GM21576 (cell line): ENCODE results near the gene SARM1.

ENCODE experiments used
- ATAC-seq: cut with Tn5 transposase; IDR thresholded peaks from one replicate; pipeline ENCODE4 v1.9.1; 2021; ENCODE audit warnings: mild to moderate bottlenecking, moderate library complexity; ENCODE audit not compliant: unreplicated experiment

SARM1 gene

DNA sequence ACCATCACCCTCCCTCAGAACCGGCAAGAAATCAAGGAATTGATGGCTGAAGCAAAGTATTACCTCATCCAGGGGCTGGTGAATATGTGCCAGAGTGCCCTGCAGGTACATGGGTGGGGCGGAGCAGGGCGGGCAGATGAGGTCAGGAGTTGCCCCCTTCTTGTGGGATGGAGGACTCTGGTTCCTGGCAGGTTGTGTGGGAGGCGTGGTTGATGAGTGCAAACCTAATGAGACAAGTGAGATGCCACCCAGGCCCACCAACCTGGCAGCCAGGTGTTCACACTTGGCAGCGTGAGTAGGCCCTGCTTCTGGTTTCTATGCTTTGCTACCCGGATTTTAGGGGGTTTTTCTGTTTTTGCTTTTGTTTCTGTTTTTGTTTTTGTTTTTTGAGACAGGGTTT lies 31.1 kb upstream of the SARM1 start:
- ATAC-seq = no peak

DNA sequence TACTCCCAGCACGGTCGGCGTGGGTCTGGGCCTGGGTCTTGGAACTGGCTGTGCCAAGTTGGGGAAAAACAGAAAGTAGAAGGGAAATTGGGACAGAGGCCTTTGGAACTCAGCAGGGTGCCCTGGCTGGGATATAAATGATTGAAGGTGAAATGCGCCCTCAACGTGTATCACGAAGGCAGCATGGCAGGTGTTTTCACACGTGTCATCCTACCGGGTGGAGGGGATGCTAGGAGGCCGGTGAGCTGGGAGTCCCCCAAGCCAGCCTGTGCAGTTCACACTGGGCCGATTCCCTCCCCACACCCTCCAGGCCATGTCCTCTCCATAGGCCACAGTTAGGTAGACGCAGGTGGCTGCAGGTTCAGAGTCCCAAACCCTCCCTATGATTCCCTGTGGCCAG lies 30.0 kb upstream of the SARM1 start:
- ATAC-seq = no peak

DNA sequence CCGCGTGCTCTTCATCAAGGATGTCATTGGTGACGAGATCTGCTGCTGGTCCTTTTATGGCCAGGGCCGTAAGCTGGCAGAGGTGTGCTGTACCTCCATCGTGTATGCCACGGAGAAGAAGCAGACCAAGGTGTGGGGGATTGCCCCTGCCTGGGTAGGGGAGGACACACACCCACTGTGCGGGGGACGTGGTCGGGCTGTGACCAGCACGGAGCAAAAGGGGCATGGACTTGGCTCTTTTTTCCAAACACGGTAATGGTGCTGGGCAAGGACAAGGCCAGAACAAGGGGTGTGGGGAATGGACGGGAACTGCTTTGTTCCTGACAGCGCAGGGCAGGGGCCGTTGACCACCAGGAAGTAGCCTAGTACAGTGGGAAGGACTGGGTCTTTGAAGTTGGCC lies 29.2 kb upstream of the SARM1 start:
- no peak for ATAC-seq

DNA sequence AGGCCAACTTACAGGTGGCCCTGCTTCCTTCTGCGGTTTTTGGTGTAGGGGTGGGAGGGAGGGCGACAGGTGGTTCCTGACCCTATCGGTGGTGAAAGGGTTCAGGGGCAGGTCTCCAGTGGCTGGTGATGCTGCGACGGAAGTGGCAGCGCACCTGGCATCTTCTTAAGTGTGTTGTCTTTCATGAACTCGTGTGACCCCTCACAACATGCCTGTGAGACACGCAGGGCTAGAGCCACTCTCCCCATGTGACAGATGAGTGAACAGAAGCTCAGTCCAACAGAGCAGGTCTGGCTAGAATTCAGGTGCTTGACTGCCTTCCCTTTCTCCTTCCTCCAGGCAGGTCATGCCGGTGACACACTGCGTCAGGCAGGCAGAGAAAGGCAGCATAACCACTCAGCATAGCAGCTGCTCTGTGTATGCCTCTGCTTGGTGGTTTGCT lies 28.0 kb upstream of the SARM1 start:
- ATAC-seq = no peak

DNA sequence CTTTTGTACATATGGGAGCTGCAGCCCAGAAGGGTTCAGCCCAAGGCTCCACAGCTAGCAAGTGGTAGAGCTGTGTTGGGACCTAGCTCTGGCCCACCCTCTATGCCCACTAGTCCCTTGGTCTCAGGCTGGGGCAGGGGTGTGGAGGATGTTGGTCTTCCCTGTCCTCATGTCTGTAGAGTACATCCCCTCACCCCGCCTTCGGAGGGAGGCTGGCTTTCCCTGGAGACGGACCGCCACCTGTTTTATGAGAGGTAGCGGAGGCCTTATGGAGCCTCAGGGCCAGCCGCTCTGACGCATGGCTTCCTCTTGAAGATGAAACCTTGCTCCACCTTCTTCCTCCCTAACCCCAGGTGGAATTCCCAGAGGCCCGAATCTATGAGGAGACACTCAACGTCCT lies 27.5 kb upstream of the SARM1 start:
- no peak for ATAC-seq

DNA sequence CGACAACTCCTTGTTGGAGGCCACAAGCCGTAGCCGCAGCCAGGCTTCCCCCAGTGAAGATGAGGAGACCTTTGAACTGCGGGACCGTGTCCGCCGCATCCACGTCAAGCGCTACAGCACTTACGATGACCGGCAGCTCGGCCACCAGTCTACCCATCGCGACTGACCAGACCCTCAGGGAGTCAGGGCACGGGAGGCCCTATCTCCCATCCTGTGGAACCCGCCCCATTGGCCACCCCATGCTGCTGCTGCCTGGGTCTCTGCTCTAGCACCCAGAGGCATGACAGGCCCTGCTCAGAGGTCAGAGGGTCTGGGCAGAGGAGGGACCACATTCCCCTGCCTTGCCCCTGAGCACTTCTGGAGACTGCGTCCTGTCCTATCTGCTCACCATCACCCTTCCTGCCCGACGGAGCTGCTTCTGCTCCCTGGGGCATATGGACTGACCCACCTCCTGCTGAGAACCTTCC lies 27.0 kb upstream of the SARM1 start:
- ATAC-seq = no peak

DNA sequence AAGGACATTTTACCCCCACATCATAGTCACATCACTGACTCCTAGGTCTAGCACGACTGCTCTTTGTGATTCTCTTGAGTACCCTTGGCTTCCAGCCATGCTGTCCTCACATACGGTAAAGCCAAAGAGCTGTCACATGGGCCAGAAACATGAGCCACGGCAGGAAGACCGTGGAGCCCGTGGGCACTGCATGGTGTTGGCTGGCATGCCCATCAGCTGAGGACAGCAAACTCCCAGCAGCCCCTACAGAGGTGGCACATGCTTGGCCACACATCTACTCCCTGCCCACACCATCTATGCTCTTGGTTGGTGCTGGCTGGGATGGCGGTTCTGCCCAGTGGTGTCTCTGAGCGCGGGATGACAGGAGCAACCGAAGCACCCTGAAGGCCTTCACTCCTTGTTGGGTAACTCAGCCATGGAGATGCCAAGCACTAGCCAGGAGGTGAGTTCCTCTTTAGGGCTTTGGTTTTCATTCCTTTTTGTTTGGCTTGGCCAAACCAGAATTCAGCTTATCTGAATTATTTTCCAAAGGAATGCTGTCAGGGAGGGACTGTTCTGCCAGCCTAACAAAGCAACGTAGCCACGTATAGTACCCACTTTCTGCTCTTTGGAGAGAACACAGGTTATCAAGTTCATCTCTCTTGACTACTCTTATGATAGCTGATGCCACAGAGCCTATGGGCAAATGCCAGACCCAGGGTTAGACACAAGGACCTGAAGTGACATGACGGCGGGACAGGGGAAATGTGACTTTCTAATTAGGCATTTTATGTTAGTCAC lies 25.9 kb upstream of the SARM1 start:
- ATAC-seq = no peak

DNA sequence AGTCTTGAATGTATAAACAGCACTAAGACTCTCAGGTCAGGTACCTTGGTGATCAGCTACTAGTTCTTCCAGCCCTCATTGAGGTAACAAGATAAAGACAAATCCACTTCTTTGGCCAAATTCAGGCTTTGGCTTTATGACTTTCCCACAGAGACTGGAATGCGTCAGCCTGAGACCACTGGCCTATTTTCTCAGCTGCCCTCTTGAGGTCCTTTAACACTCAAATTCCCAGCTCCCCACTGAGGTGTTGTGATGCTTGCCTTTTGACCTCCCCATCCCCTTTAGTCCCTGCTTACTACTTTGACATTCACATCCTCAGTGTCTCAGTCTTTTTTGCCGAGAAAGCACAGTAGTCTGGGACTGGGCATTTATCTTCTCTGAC lies 25.3 kb upstream of the SARM1 start:
- no peak for ATAC-seq

DNA sequence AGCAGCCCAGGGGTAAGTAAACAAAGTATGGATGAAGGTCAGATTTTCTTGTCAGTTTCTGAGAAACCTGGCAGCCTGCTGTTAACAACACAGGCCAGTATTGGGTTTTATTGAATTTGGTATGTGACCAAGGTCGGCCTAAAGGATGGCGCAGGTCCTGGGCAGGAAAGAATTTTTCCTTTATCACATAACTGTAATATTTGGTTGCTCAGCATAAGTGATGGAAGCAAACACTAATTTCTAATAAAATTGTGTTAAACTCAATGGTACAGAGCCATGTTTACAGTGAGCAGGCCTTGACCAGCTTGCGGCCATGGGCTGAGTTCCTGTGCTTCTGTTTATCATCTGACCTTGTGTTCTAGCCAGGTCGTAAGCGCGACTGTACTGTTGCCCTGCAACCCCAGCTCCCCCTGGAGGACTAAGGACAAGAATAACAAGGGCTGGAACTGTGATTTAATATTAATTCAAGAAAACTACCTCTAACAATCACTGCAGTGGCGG lies 24.7 kb upstream of the SARM1 start:
- no peak for ATAC-seq

DNA sequence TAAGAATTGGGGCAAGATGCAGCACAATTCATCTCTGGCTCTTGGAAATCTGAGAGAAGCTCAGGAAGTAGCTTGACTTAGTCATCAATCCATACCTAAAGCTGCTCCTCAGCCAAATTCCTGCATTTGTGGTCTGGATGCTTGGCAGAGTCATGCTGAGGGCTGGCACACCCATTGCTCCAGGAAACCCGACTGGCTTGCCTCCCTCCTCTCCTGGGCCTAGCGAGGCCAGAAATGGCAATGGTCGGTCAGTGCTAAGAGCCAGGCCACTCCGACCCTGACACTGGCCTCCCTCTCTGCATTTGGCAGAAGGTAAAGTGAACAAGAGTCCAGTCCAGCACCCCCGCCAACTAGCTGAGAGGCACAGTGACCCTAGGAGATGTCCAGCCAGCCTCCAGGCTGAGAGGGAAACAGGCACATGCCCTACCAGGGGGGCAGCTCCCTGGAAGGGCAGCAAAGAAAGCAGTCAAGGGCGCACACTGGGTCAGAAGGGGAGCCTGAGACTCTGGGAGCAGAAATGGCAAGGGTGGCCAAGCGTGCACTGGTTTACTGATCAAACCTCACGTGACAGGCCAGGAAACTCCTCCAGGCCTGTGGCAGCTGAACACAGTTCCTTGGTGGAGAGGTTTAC lies 24.1 kb upstream of the SARM1 start:
- no peak for ATAC-seq

DNA sequence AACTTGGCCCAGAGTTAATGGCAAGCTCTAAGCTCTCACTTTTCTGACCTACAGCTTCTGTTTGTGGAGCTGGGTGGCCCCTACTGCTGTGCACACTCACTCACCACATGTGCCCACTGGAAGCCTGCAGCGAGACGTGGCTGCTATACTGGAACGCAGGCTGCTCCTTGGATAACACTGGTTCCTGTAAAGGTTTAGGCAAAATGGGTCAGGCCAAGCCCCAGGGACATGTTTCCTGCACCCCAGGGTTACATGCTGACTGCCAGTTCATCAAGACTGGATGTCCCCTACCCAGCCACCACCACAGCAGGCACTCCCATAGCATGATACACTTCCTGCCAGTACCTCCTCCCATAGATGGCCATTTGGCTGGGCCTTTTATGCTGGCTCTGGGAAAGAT lies 22.5 kb upstream of the SARM1 start:
- ATAC-seq = no peak

DNA sequence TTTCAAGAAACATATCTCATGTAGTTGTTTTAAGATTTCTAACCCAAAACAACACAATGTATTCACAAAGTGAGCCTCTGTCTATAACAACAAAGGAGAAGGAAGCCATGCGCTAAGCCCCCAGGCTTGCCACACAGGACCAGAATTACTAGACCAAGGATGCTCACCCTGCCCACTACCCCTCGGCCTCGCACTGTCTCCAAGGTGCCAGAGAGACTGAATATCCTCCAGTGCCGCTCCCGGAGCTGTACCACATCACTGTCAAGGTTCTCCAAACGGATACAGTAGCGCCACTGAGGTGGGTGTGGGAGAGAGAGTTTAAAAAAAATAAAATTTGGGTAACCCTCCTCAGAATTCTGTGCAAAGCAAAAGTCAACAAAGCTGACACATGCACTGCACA lies 21.2 kb upstream of the SARM1 start:
- no peak for ATAC-seq

DNA sequence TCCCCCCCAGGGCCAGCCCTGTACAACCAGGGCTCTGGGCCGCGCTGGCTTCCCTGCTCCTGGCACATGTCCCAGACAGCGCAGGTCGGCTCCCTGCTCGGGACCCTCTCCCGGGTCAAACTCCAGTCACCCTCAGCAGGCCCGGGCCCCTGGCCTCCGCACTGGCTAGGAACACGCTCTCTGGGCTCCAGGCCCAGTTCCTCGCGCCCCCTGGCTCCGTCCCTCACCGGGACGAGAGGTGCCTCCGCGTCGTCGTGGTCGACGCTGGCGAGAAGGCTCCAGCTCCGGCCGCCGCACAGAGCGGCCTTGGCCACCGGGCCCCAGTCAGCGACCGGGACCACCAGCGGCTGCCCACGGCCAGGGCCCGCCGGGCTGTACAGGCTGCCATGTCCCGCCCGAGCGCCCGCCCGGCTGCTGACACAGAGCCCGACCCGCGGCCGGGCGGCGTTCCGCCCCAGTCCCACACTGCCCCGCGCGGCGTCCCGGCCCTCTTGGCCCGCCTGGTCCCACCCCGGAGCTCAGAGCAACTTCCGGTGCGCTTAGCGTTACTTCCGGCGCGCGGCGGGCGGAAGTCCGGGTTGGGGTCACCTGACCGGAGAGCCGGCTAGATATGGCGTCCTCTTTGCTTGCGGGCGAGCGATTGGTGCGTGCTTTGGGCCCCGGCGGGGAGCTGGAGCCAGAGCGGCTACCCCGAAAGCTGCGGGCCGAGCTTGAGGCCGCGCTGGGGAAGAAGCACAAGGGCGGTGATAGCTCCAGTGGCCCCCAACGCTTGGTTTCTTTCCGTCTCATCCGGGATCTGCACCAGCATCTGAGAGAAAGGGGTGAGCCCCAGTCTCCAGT lies 14.2 kb upstream of the SARM1 start, which contains the start of gene POLDIP2:
POLDIP2 (minus strand) TSS at position 467 of the 840 bp plus-strand sequence; CDS start at position 388, 79 bp downstream.
- ATAC-seq = peak; percentile 87

DNA sequence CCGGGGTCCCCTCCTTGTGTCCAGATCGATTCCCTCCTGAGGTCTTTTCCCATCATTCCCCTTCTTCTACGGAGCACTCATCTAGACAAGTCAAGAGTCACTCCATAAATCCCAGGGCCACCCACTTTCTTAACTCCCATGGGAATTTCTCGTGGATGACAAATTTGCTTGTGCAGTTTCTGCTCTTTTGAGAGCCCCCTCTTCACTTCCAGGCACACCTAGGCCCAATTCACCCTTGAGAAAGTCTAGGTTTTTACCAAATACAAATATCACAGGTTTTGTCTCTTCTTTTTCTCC lies 13.6 kb upstream of the SARM1 start:
- no peak for ATAC-seq

DNA sequence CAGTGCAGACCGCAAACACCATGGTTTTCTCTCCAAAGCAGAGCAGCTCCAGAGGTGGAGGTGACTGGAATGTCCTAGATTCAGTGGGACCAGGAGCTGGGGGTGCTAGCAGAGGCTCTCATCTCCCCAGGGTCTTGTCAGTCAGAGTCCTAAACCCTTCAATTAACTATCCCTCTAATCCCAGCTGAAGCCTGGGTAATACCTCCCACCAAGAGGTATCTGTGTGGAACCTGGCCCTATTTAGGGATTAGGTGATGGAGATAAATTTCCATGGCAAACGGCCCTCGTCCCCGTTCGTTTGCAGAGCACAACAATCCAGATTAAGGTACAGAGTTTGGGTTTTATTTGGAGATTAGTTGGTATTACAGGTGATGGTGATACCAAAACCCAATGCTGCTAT lies 8.3 kb upstream of the SARM1 start:
- ATAC-seq = no peak

DNA sequence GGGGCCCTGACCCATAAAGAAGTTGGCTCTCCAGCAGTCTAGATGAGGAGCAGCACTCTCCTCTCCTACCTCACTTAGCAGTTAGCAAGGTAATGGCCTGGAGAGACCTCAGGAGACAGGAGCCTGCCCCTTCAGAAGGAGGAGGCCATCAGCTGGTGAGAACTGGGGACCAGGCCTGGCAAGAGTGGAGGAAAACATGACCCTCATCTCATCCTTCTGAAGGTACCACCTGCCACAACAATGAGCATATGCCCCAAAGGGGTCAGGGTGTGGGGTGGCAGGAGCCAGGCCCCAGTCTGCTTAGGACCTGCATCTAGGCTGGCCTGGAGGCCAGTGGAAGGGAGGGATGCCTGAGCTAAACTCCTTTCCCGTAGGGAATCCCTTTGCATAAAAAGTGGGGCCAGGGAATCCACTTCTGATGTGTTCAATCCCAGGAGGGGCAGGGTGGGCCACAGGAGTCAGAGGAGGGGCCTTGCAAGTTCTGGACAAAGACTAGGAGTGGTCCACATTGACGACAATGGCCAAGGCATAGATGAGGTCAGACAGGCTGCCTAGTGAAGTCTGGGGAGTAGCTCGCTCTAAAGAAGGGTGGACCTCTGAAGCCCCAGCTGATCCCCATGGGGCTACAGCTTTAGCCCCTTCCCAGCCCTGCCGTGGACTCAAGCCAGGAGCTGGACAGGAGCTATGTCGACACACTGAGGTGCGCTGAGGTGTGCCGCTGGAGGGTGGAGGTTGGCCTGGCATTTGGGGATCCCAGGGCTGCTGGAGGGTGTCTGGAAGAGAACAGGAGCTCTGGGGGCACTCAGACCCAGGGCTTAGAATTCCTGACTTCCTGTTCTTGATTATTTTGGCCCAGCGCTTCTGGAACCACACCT lies 7.5 kb upstream of the SARM1 start:
- no peak for ATAC-seq

DNA sequence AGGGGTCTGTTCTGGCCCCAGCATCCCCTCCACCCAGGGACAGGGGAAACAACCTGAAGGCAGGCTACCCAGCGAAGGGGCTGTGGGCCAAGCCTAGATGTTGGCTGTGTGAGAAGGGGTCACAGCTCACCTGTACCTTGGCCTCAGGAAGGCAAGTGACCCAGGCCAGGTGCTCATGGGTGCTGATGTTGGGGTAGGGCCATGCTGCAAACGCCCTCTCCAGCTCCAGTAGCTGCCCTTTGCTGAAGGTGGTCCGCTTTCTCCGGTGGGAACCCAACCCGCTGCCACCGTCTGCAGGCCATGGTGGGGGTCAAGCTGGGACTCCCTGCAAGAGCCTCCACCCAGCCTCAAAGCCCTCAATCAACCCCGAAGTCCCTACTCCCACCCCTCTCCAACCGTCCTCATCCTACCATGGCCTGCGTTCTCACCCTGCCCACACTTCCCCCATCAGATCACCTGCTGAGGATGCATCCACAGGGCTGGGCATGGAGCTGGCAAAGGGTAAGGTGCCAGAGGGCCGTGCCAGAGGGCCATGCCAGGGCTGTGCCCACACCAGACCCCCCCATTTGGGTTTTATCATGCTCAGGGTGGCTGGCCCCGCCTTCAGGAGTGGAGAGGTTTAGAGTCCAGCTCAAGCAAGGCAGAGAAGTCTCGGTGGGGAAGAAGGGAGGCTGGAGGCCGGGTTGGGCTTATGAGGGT lies 6.7 kb upstream of the SARM1 start, which contains the start of gene SEBOX:
SEBOX (minus strand) TSS at position 535 of the 699 bp plus-strand sequence; CDS start at position 487, 48 bp downstream.
- ATAC-seq = no peak

DNA sequence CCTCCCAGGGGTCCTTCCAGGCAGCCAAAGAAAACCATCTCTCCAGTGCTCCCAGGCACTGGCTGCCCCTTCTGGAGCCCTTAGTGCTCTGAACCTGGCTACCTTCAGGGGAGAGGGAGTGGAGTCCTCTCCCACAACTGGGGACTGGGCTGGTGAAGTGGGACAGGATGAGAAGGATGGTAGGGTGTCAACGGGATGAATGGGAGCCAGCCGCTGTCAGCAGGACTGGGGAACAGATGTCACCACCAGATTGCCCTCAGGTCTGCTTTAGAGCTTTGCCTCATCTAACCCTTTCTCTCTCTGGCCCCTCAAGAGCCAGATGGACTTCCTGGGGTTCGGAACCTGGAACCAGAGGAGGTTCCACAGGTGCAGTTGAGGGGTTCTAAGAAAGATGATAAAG lies 6.0 kb upstream of the SARM1 start:
- no peak for ATAC-seq

DNA sequence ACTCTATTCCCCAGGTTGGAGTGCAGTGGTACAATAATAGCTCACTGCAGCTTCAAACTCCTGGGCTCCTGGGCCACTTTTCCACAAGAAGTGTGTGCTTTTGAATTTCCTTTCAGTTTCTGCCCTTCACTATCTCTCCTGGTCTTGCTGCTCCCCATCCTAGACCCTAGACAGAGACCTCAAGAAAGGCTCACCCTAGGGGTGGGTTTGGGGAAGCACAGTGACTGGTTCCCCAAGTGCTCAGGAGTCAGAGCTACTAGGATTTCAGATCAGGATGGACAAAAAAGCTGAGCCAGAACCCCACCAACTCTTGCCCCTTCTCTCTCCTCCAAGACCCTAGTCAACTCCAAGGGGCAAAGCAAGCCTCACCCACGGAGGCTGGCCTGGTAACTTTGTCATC lies 4.9 kb upstream of the SARM1 start:
- ATAC-seq = no peak
